WTC11 (cell line): ENCODE data around the gene RASA2.

Experiments used
- ATF3 ChIP-seq: sonication (generic); formaldehyde crosslinking; conservative IDR thresholded peaks from 2 replicates; pipeline ENCODE4 v1.8.1; 2022; ENCODE audit warnings: mild to moderate bottlenecking, missing genetic modification reagents
- CREM ChIP-seq: sonication (generic); formaldehyde crosslinking; IDR thresholded peaks from 2 replicates; pipeline ENCODE4 v1.8.1; 2022; ENCODE audit warnings: mild to moderate bottlenecking, missing genetic modification reagents, moderate library complexity
- CTCF ChIP-seq: fragments of 200-600 bp; IDR thresholded peaks from 2 replicates; pipeline ENCODE4 v1.8.0; 2022; ENCODE audit warnings: antibody characterized with exemption
- HMGXB4 ChIP-seq: sonication (generic); formaldehyde crosslinking; IDR thresholded peaks from 2 replicates; pipeline ENCODE4 v1.8.1; 2023; ENCODE audit warnings: mild to moderate bottlenecking, moderate library complexity, missing genetic modification reagents
- IRF2 ChIP-seq: sonication (generic); formaldehyde crosslinking; IDR thresholded peaks from 2 replicates; pipeline ENCODE4 v1.8.0; 2022; ENCODE audit warnings: low read depth, missing genetic modification reagents, borderline replicate concordance
- JUN ChIP-seq: sonication (generic); formaldehyde crosslinking; IDR thresholded peaks from 2 replicates; pipeline ENCODE4 v1.8.0; 2023; ENCODE audit warnings: mild to moderate bottlenecking, missing genetic modification reagents
- MAX ChIP-seq: sonication (generic); formaldehyde crosslinking; IDR thresholded peaks from 2 replicates; pipeline ENCODE4 v1.8.0; 2022; ENCODE audit warnings: mild to moderate bottlenecking, missing genetic modification reagents
- NFE2L1 ChIP-seq: sonication (generic); formaldehyde crosslinking; IDR thresholded peaks from 2 replicates; pipeline ENCODE4 v1.8.1; 2023; ENCODE audit warnings: missing genetic modification reagents
- NFYB ChIP-seq: sonication (generic); formaldehyde crosslinking; conservative IDR thresholded peaks from 2 replicates; pipeline ENCODE4 v1.8.0; 2022; ENCODE audit warnings: low read depth, missing genetic modification reagents
- SMAD3 ChIP-seq: sonication (generic); formaldehyde crosslinking; IDR thresholded peaks from 2 replicates; pipeline ENCODE4 v1.8.0; 2022; ENCODE audit warnings: missing genetic modification reagents, mild to moderate bottlenecking, borderline replicate concordance
- USF1 ChIP-seq: sonication (generic); formaldehyde crosslinking; IDR thresholded peaks from 2 replicates; pipeline ENCODE4 v1.8.0; 2022; ENCODE audit warnings: mild to moderate bottlenecking, missing genetic modification reagents
- USF2 ChIP-seq: sonication (generic); formaldehyde crosslinking; IDR thresholded peaks from 2 replicates; pipeline ENCODE4 v1.8.1; 2023; ENCODE audit warnings: mild to moderate bottlenecking, missing genetic modification reagents, moderate library complexity
- TF ChIP-seq, protein P1 (sequence below): sonication (generic); formaldehyde crosslinking; IDR thresholded peaks from 2 replicates; pipeline ENCODE4 v1.8.1; 2023; ENCODE audit warnings: mild to moderate bottlenecking, missing genetic modification reagents
- TF ChIP-seq, protein P2 (sequence below): sonication (generic); formaldehyde crosslinking; IDR thresholded peaks from 2 replicates; pipeline ENCODE4 v1.8.1; 2023; ENCODE audit warnings: mild to moderate bottlenecking, missing genetic modification reagents, borderline replicate concordance

DNA sequence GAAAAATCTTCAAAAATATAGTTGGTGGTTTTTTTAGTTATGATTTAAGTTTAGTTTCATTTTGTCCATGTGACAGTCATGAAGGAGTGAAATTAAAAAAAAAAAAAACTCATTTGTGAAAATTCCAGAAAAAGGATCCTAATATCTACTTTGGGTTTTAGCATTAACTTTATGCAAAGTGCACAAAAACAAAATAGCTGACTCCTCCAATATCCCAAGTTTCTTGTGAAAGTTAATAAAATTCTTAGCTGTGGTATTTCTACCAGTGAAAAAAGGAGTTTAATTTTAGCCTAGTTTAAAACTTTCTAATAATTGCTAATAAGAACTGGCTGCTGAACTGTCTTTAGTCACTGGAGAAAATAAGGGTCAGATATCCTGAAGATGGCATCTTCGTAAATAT is 40.8 kb upstream of the RASA2 start:
- TF ChIP-seq MAX (no peak), CTCF (no peak), CREM (CRISPR knock-in tag) (no peak), USF1 (CRISPR knock-in tag) (no peak), JUN (CRISPR knock-in tag) (no peak), SMAD3 (CRISPR knock-in tag) (no peak), USF2 (no peak), NFYB (CRISPR knock-in tag) (no peak), IRF2 (CRISPR knock-in tag) (no peak), ATF3 (CRISPR knock-in tag) (no peak), NFE2L1 (CRISPR knock-in tag) (no peak), HMGXB4 (CRISPR knock-in tag) (no peak)
- TF ChIP-seq, protein P1, sequence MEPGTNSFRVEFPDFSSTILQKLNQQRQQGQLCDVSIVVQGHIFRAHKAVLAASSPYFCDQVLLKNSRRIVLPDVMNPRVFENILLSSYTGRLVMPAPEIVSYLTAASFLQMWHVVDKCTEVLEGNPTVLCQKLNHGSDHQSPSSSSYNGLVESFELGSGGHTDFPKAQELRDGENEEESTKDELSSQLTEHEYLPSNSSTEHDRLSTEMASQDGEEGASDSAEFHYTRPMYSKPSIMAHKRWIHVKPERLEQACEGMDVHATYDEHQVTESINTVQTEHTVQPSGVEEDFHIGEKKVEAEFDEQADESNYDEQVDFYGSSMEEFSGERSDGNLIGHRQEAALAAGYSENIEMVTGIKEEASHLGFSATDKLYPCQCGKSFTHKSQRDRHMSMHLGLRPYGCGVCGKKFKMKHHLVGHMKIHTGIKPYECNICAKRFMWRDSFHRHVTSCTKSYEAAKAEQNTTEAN (CRISPR knock-in tag): no peak
- TF ChIP-seq, protein P2, sequence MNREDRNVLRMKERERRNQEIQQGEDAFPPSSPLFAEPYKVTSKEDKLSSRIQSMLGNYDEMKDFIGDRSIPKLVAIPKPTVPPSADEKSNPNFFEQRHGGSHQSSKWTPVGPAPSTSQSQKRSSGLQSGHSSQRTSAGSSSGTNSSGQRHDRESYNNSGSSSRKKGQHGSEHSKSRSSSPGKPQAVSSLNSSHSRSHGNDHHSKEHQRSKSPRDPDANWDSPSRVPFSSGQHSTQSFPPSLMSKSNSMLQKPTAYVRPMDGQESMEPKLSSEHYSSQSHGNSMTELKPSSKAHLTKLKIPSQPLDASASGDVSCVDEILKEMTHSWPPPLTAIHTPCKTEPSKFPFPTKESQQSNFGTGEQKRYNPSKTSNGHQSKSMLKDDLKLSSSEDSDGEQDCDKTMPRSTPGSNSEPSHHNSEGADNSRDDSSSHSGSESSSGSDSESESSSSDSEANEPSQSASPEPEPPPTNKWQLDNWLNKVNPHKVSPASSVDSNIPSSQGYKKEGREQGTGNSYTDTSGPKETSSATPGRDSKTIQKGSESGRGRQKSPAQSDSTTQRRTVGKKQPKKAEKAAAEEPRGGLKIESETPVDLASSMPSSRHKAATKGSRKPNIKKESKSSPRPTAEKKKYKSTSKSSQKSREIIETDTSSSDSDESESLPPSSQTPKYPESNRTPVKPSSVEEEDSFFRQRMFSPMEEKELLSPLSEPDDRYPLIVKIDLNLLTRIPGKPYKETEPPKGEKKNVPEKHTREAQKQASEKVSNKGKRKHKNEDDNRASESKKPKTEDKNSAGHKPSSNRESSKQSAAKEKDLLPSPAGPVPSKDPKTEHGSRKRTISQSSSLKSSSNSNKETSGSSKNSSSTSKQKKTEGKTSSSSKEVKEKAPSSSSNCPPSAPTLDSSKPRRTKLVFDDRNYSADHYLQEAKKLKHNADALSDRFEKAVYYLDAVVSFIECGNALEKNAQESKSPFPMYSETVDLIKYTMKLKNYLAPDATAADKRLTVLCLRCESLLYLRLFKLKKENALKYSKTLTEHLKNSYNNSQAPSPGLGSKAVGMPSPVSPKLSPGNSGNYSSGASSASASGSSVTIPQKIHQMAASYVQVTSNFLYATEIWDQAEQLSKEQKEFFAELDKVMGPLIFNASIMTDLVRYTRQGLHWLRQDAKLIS (CRISPR knock-in tag): no peak
